AG10803 (cell line): ENCODE results near the gene SLC35D2.
A peak's percentile ranks its signal among the peaks of the same experiment; 100 is the strongest.

Experiments
- DNase-seq: peaks from one replicate; pipeline ENCODE4 v3.0.0; 2010; ENCODE audit warnings: low read depth
- H3K4me3 ChIP-seq: 2 replicates; pipeline ENCODE4 v1.5.1; 2011; ENCODE audit warnings: mild to moderate bottlenecking, low read length, control low read depth
- CTCF ChIP-seq: conservative IDR thresholded peaks from 2 replicates; pipeline ENCODE4 v1.5.1; 2011; ENCODE audit warnings: mild to moderate bottlenecking, low read length, control low read depth, inconsistent platforms

Gene SLC35D2

GRCh38 chr9:96420468-96421219 lies 37.1 kb upstream of the SLC35D2 start:
- peak; percentile 98 for DNase-seq
- no peak for TF ChIP-seq CTCF
- no peak overlapping the region for H3K4me3 ChIP-seq

GRCh38 chr9:96419691-96419969 lies 36.1 kb upstream of the SLC35D2 start:
- peak overlapping the region; percentile 80 for H3K4me3 ChIP-seq
- no peak for DNase-seq
- no peak for TF ChIP-seq CTCF

- peak; percentile 50 for DNase-seq
- peak overlapping the region; percentile 80 for H3K4me3 ChIP-seq
- TF ChIP-seq CTCF, result no peak
These were observed 35.6 kb upstream of the SLC35D2 start for GRCh38 chr9:96418920-96419690.

GRCh38 chr9:96418083-96418919 lies 34.8 kb upstream of the SLC35D2 start, which contains the start of gene ZNF367:
Gene ZNF367 (minus strand): TSS chr9:96418370. CDS start chr9:96418032, 338 bp downstream.
- DNase-seq, result peak; percentile 99
- TF ChIP-seq CTCF, result no peak
- peak within 1 kb of the TSS; percentile 93 for H3K4me3 ChIP-seq

- no peak for DNase-seq
- H3K4me3 ChIP-seq, result peak overlapping the region; percentile 93
- TF ChIP-seq CTCF, result no peak
These were observed 34.2 kb upstream of the SLC35D2 start for GRCh38 chr9:96417661-96418082.

GRCh38 chr9:96417051-96417586 lies 33.6 kb upstream of the SLC35D2 start:
- peak; percentile 73 for DNase-seq
- TF ChIP-seq CTCF, result peak; percentile 30; the same call in 1 of the 2 replicates
- peak overlapping the region; percentile 93 for H3K4me3 ChIP-seq
